Sciatic nerve (tissue), 2 donors: Measurements from ENCODE around the gene IRF2BP2. TPM values are rescaled to one million over a fixed set of nuclear protein-coding genes. Genes with fewer than 3 reads are reported as not detected.

Source experiments
- ATAC-seq: fragments of 200-7000 bp; cut with Tn5 transposase; one replicate; pipeline ENCODE4 v1.9.1; 2020; ENCODE audit warnings: mild to moderate bottlenecking, moderate library complexity
- DNase-seq: peaks from one replicate; pipeline ENCODE4 v3.0.0-alpha.2; 2020; ENCODE audit warnings: low spot score
- intact Hi-C: fragments of 100-400 bp; cut with DNase I; formaldehyde crosslinking; loops from one replicate; pipeline ENCODE4 v1.14.2; 2022
- total RNA-seq: library from RNA; stranded (reverse); fragmentation: NEBNext Ultra II Directional; extraction: Animal tissue kit (Norgen Biotek cat#: 25700); gene quantifications from one replicate; pipeline ENCODE4 v1.2.1, GENCODE V29; 2021
- donor health status: DM: no; HTN: no; CAD: no.
- donor health status: DM: no; HTN: no; CAD: no.

Gene IRF2BP2
- total RNA-seq, result 142 TPM

DNA sequence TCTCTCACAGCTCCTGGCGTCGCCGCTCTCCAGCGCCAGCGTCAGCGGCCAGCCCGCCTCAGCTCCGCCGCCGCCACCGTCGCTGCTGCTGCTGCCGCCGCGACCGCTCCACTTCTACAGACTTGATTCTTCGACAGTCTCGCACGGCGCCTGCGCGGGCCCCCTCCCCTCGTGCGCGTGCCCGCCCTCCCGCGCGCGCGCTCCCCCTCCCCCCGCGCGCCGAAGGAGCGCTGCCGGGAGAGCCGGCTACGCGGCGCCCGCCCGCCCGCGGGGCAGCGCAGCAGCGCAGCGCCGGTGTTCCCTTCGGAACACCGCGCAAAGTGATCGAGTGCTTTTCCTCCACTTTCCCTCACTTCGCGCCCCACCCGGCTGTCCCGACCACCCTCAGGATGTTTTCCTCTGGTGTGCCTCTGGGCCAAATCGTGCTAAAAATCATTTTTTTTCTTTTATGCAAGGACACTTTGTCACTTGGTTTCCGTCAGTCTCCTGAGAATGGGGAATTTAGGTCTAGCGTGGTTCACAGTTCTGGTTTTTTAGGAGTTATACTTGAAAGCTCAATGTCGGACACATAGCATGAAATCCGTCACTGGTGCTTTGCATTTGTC, at the start of gene IRF2BP2:
IRF2BP2 (minus strand) TSS at position 118 of the 605 bp plus-strand sequence. CDS start 684 bp downstream, outside the sequence.
- intact Hi-C loops, result loop anchor here (5.0 kb wide), 1 partner anchor 112 kb away; no protein-coding TSS in a partner anchor
- ATAC-seq (peak; percentile 50), DNase-seq (peak; percentile 92)

DNA sequence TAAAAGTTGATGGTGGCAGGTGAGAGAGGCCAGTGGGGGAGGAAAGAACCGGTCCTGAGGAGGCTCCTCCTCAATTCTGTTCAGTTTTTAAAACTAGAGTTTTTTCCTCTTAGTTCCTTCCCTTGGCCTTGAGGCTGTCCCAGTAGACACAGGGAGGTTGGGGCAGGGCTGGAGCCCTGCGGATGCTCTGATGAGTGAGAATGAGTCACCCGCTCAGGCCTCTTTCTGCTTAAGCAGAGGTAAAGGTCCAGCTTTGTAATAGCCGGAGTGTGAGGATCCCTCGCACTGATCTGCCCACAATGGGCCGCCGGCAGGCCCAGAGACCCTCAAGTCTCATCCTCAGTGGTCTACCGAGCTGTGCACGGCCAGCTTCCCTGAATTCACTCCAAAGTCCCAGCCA, 49.6 kb upstream of the IRF2BP2 start:
- no peak for DNase-seq
- ATAC-seq, result peak; percentile 39
- intact Hi-C loops, result no loop called here

DNA sequence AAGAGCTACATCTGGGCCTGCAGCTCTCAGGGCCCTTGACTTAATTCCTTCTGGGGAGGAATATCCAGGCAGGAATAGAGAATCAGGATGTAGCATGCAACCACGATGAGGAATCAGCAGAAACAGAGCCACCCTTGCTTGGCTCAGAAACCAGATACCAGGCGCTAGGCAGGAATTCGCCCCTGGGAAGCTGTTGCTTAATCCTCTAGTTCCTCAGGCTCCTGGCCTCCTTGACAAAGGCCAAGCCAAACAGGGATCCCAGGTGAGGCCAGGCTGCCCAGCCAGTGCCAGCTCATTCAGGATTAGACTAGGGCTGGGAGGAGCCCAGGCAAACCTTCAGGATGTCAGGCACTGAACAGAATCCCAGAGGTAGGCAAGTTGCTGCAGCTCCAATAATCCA, 48.2 kb upstream of the IRF2BP2 start:
- intact Hi-C loops, result no loop called here
- ATAC-seq (peak; percentile 38), DNase-seq (no peak)

- ATAC-seq (peak; percentile 70), DNase-seq (no peak)
- intact Hi-C loops, result no loop called here
Observed at GRCh38 chr1:234656944-234657654, 47.1 kb upstream of the IRF2BP2 start.

DNA sequence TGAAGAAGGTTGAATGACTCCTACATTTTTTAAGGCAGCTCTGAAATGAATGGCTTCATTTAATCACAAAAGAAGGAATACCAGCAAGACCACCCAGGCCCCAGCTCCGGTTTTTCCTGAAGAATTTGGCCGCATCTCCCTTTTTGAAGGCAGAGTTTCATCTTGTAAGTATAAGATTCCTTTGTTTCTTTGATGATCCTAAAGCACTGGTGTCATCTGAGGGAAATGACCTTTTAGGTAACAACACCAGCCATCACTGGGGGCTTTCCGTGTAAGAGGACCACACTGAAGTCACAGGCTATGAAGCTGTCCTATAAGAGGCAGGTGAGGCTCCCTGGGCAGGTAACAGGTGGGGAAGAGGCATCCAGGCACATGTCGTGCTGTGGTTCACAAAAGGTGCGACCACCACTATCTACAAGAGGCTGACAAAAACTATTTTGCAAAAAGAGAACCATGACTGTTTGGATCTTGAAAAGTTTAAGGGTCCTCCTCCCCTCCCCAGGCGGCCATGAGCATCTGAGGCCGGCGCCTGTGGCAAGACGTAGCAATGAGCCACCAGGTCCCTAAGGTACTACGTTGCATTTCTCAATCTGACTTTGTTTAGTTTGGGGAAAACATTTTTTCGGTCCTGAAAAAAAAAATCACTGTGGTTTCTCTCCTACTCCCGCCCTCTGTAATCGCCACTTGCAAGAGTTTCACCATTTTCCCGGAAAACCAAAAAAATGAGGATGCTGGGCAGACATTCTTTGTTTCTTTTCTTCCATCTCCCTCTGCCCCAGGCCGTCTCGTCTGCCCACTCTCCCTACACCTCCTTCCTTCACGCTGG, 46.3 kb upstream of the IRF2BP2 start:
- DNase-seq, result no peak
- intact Hi-C loops, result no loop called here

GRCh38 chr1:234655328-234656069, 45.5 kb upstream of the IRF2BP2 start:
- intact Hi-C loops, result no loop called here
- no peak for DNase-seq
- no peak for ATAC-seq

More for the DNA sequence above, 46.3 kb upstream of the IRF2BP2 start:
- no peak for ATAC-seq

DNA sequence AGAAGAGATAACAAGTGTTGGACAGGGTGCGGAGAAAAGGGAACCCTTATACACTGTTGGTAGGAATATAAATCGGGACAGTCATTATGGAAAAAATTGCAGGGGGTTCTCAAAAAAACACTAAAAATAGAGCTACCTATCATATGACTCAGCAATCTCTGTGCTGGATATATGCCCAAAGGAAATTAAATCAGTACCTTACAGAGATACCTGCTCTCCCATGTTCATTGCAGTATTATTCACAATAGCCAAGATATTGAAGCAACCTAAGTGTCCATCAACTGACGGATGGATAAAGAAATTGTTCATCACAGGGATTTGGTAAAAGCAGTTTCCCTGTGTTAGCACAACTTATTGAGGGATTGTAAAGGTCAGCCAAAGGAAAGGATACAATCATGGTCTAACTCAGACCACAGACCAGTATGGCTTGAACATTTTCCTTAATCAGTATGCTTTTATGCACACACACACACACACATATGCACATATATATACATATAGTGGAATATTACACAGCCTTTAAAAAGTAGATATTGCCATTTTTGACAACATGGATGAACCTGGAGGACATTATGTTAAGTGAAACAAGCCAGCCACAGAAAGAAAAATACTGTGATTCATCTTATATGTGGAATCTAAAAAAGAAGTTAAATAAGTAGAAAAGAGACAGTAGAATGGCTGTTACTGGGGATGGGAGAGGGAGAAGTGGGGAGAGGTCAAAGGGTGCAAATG, 44.2 kb upstream of the IRF2BP2 start:
- no peak for DNase-seq
- ATAC-seq, result no peak
- intact Hi-C loops, result no loop called here

DNA sequence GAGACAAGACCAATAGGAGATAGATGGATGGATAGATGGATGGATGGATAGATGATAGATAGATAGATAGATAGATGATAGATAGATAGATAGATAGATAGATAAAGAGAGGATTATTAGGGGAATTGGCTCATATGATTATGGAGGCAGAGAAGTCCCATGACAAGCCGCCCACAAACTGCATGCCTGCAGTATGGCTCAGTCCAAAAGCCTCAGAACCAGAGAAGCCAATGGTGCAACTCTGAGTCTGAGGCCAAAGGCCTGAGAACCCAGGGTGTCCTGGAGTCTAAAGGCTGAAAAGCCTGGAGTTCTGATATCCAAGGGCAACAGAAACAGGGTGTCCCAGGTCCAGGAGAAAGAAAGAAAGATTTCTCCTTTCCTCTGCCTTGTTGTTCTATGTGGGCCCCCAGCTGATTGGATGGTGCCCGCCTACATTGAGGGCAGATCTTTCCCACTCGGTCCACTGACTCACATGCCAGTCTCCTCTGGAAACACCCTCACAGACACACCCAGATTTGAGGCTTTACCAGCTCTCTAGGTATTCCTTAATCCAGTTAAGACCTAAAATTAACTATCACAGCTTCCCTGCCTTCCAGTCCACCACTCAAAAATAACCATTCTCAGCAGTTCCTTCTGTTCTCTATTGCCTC, 39.6 kb upstream of the IRF2BP2 start:
- intact Hi-C loops, result no loop called here
- DNase-seq (no peak), ATAC-seq (no peak)

GRCh38 chr1:234647758-234648157, 37.8 kb upstream of the IRF2BP2 start:
- ATAC-seq, result no peak
- intact Hi-C loops, result no loop called here
- DNase-seq, result no peak

GRCh38 chr1:234647245-234647644, 37.3 kb upstream of the IRF2BP2 start:
- ATAC-seq (no peak), DNase-seq (no peak)
- intact Hi-C loops, result no loop called here

- ATAC-seq (no peak), DNase-seq (no peak)
- intact Hi-C loops, result no loop called here
Observed at GRCh38 chr1:234645964-234646363, 36.0 kb upstream of the IRF2BP2 start.

GRCh38 chr1:234645474-234645953, 35.5 kb upstream of the IRF2BP2 start:
- ATAC-seq, result peak; percentile 30
- intact Hi-C loops, result no loop called here
- no peak for DNase-seq

DNA sequence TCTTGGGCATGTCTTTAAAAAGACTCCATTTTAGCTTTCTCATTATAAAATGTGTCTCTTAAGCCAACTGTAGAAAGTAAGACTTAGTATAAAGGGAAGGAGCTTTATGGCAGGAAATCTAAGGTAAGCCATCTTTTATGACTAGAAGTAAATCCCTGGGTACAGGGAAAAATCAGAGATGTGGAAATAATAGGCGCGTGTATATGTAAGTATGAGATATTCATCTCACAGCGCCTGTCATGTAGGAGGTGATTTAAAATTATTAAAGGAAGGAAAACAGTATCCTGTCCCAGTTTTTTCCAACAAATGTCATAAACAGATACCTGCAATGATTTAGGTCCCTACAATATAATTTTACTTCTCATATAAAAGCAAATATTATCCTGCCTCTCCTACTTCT, 35.0 kb upstream of the IRF2BP2 start:
- DNase-seq, result no peak
- no peak for ATAC-seq
- intact Hi-C loops, result no loop called here

GRCh38 chr1:234643850-234644134, 33.8 kb upstream of the IRF2BP2 start:
- ATAC-seq, result no peak
- intact Hi-C loops, result no loop called here
- DNase-seq, result no peak

GRCh38 chr1:234643111-234643849, 33.3 kb upstream of the IRF2BP2 start:
- intact Hi-C loops, result no loop called here
- DNase-seq (no peak), ATAC-seq (no peak)

- ATAC-seq, result no peak
- DNase-seq, result no peak
- intact Hi-C loops, result no loop called here
Observed at GRCh38 chr1:234642428-234642827, 32.5 kb upstream of the IRF2BP2 start.

DNA sequence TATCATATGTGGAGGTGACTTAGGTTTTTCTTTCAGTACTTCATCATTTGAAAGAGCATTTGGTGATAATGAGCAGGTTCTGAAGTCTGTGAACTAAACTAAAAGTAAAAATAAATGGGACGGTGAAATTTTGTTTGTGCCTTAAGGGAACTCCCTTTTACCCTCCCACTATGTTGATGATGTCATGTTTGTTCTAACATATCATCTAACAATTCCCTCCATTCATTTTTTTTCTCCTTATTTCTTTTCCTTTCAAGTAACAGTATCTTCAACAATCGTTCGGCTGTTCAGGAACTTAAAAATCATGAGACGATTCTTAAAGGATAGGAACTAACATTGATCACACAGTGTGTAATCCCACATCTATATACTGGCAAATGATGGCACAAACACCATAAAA, 30.0 kb upstream of the IRF2BP2 start:
- intact Hi-C loops, result no loop called here
- DNase-seq (no peak), ATAC-seq (no peak)
